CD4-positive, alpha-beta T cell treated with Interleukin-1 beta for 1 hour (primary cell): Measurements from ENCODE around the gene RELB.

Source experiments
- DNase-seq, 2 donors: peaks; one replicate each; pipeline ENCODE4 v3.0.0-alpha.2; 2020 to 2022

Gene RELB

DNA sequence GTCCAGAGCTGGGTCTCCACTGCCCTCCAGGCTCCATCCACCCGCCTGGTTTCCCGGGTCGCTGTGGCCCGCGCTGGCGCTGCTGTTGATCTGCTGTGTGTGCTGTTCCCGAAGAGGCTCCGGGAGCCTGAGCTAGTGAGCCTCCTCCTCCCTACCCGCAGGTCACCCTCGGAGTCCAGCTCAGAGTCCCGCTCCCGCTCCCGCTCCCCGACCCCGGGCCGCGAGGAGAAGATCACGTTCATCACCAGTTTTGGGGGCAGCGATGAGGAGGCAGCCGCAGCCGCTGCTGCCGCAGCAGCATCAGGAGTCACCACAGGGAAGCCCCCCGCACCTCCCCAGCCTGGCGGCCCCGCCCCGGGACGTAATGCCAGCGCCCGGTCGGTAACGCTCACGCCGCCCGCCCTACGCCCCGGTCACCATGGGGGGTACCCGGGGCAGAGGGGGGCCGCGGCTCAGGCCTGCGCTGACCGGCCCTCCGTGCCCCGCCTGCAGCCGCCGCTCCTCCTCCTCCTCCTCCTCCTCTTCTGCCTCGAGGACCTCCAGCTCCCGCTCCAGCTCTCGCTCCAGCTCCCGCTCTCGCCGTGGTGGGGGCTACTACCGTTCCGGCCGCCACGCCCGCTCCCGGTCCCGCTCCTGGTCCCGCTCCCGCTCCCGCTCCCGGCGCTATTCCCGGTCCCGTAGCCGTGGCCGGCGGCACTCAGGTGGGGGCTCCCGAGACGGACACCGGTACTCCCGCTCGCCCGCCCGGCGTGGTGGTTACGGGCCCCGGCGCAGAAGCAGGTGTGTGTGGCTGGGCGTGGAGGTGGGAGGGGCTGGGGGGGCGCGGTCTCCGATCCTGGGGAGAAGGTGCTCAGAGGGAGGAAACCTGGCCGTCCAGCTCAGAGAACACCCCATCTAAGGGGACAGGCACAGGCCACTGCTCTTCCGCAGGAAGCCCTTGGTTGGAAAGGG is 62.9 kb downstream of the RELB start:
- DNase-seq: no peak

DNA sequence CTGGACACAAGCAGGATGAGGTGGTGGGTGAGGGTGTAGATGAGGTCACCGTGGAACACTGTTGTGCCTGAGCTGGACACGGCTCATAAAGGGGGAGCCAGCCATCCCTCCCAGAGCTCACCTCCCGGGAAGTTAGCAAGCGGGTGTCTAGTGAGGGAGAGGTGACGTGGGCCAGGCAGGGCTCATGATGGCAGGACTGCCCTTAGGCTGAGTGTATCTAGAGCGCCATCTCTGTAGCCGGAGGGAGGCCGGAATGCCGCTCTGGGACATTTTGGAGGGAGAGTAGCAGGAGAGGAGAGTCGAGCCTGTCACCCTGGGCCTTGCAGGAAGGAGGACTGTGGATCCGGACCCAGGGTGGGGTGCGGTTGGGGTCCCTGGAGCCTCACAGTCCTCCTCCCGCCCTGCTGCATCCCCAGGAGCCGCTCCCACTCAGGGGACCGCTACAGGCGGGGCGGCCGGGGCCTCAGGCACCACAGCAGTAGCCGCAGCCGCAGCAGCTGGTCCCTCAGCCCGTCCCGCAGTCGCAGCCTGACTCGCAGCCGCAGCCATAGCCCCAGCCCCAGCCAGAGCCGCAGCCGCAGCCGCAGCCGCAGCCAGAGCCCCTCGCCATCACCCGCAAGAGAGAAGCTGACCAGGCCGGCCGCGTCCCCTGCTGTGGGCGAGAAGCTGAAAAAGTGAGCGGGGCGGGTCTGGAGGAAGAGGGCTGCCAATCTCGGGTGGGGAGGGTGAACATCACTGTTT is 65.8 kb downstream of the RELB start:
- DNase-seq: no peak

DNA sequence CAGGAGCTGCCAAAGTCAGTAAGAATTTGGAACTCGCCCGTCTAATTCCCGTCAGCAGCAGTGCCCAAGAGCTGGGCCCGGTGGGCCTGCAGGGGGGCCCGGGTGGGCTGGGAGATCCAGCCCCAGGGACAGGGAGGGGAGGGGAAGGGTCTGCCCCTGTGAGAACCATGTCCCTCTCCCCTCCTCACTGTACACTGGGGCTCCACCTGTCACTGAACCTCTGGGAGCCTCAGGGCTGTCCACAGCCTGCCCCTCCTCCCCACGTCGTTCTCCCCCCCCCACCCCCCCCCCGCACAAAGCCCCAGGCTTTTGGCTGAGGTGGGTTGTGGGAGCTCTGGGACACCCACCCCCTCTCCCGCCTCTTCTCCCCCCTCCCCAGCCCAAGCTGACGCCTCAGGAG is 66.8 kb downstream of the RELB start:
- DNase-seq: no peak

DNA sequence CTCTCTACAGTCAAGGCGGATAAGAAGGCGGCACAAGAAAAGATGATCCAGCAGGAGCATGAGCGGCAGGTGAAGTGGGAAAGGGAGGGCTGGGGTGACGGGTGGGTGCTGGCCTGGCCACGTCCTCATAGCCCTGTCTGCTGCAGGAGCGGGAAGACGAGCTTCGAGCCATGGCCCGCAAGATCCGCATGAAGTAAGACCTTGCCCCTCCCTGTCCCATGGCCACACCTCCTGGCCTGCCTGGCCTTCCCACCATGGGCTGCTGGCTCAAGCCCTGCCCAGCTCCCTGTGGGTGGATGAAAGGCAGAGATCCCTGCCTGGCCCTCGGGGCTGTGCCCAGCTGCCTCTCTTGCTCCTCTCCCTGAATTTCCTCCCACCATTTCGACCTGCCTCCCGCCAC is 67.8 kb downstream of the RELB start:
- DNase-seq: no peak

DNA sequence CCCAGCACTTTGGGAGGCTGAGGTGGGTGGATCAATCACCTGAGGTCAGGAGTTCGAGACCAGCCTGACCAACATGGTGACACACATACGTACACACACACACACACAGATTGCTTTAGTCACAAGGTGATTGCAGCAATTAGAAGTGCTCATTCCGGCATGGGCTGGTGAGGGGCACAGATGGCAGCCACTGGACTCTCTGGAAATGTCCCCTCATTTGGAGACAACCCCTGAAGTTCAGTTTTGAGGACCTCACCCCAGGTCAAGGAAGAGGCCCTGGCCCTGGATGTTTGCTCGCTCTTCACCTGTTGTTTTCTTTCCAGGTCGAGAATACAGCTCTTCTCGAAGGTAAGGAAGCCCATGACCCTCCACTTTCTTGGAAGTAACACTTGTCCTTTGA is 69.0 kb downstream of the RELB start:
- no peak for DNase-seq

DNA sequence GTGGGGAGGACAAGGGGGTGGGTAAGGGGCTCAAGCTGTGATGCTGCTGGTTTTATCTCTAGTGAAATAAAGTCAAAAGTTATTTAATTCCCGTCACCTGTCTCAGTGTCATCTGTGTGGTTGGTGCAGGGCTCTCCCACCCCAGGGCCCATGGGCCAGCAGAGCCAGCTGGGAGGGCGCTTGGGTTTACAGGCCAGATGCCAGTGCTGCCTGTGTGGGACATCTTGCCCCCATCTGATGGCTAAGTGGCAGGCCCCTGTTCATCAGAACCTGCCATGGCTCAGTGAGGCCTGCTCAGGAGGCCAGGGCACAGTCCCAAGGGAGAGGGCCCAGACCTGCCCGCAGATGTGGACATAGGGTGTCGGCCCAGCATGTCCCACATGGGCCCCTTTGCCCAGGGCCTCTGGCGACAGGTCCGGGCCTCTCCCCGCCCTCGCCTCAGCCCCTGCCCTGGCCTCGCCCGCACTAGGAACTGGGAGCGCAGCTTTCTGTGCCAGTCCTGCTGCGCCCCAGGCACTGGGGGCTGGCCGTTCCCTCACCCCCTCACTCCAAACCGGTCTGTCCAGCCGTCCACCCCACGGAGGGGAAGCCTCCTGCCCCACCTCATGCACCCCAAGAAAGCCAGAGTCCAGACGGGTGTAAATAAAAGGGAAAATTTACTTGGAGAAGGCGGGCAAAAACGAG is 69.7 kb downstream of the RELB start:
- no peak for DNase-seq

DNA sequence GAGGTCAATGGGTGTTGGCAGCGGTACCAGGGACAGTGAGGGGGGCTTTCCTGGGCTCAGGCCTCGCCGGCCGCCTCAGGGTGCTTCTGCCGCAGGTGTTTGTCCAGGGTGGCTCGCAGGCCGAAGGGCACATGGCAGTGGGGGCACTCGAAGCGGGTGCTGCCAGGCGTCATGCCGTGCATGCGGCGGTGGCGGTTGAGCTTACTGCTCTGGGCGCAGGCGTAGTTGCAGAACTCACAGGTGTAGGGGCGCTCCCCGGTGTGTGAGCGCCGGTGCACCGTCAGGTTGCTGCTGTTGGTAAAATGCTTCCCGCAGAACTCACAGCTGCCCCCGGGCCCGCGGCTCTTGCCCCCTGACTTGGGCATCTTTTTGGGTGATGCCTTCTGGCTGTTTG is 70.3 kb downstream of the RELB start:
- DNase-seq: no peak

DNA sequence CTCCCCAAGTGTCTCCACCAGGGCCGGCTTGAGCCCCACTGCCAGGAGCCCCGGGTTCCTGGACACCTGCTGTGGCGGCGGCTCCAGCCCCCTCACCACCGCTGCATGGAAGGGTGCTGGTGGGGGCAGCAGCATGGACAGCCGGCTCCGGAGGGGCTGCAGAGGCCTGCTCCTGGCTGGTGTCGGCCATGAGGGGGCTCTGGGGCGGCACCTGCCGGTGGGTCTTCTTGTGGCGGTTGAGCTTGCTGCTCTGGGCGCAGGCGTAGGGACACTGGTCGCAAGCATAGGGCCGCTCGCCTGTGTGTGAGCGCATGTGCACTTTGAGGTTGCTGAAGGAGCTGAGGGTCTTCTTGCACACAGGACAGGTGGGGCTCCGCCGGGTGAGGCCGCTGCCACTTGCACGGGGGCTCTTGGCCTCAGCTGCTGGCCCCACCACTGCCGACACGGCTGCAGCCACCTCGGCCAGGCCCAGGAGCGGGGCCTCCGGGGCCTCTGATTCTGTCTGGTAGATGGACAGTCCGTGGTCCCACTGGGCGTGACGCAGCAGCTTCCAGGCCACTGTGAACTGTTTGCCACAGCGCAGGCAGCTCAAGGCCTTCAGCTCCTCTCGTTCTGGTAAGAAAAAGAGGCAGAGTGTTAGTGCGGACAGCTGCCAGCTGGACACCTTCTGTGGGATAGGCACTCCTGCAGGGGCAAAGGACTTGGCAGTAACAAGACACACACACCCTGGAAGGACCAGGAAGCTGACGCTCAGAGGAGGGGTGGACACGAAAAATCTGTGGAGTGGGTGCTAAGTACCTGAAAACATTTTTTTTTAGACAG is 70.9 kb downstream of the RELB start:
- no peak for DNase-seq

DNA sequence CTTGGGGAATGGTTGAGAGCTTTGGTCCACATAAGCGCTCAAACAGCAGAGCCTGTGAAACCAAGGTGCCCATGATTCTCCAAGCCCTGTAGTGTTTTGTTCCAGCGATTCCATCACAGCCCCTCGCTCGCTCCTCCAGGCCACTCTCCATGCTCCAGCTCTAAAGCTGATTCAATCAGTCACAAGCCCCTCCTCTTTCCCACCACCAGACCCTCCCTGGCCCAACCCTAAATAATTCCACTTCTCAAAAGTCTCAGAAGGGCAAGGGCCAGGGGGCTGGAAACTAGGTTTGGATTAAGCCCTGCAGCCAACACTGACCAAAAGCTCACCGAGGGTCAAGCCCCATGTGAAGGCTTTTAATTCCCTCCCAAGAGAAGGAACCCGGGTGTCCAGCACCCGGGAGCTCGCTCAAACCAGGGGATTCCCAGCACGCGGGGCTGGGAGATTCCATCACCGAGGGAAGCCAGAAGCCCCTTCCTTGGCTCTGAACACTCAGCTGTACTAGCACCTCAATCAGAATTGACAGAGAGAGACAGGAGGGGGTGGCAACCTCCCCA is 73.6 kb downstream of the RELB start:
- DNase-seq: no peak

DNA sequence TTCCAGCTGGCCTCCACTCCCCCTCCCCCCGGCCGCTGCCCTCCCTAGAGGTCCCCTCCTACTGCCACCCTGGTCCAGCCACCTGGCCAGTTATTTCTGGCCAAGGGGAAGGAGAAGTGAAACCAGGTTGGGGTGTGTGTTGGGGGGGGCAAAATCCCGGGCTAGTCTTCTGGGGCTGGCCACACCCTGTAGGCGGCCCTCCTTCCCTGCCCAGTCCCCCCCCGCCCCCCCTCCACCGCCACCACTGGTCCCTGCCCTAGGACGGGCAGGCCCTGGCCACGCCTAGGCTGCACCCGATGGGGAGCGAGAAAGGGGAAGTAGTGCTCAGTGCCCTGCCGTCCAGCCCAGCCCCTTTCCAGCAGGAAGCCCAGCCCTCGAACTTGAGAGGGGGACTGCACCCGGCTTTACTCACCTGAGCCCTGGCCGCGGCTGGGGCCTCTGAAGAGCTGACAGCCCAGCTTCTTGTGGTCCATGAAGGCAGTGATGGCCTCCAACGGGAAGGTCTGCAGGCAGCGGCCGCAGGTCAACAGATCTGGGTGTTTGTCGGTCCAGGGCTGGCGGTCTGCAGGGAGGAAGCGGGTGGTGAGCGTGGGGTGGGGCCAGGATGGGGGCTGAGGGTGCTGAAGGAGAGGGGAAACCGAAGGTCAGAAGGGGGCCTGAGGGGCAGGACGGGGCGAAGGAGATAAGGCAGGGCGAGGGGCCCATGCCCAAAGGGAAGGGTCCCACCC is 74.2 kb downstream of the RELB start:
- peak; percentile 57 to 88 for DNase-seq

DNA sequence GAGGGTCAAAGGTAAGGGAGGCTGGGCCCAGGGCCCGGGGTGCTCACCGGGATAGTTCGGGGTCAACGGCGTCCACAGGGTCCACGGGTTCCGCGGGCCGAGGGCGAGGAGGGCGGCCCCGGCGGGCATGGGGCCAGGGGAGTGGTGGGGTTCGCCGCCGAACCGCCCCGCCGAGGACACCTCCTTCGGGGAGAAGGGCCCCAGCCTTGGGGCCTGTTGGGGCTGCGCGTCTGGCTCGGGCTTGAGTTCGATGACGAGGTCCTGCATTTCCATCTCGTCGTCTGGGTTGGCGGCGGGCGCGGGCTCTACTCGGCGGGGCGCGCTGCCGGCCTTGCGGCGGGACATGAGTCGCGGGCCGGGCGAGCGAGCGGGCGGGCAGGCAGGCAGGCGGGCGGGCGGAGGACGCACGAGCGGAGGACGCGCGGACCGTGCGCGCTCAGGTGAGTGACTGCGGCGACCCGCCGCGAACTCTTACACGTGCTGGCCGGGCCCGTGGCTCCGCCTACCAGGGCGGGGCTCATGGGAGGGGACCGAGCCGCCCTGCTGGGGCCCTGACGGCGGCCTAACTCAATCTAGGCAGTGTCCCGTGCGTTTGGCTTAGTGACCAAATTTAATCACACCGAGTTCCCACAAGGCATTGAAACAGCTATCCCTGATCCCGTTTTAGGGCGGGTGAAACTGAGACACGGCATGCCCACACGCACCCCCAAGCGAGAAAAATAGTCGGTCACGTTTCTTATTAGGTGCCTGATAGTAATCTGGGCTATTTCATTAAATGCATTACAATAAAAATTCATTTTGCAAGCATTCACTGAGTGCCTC is 75.0 kb downstream of the RELB start, which contains the start of gene ZNF296:
Gene ZNF296 (minus strand): TSS at position 450 of the 822 bp plus-strand sequence. CDS start 105 bp downstream, at position 345.
- DNase-seq: peak; percentile 80 to 81

DNA sequence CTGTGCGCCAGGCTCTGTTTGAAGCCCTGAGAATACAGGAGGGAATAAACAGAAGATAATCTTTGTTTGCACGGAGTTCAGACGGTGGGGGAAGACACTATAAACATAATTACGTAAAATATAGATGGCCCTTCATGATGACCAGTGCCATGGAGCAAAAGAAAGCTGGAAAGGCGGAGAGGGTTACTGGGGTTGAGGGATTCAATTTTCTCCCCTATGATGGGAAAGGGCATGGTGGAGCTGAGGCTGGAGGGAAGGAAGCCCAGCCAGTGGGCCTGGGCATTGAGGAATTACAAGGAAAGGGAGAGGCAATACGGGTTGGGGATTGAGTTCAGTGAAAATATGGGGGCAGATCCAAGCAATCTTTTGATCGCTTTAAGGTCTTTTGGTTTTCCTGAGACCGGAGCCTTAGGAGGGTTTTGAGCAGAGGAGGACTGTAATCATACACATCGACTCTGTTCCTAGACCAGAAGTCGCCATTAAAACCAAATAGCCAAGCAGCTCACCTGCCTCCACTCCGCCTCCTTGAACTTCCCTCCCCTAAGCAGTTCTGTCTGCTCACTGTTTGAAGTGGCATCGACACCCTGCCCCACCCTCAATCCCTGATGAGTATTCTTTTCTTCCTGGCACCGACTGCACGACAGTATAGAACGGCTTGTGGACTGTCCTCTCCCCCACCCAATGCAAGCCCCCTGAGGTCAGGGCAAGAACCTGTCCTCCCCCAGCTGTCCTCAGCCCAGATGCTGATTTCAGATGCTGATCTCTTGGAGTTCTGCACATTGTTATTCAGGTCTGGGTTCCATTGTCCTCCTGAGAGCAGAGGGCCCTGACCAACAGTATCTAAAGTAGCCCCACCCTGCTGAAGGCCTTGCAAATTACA is 75.8 kb downstream of the RELB start:
- DNase-seq: no peak

DNA sequence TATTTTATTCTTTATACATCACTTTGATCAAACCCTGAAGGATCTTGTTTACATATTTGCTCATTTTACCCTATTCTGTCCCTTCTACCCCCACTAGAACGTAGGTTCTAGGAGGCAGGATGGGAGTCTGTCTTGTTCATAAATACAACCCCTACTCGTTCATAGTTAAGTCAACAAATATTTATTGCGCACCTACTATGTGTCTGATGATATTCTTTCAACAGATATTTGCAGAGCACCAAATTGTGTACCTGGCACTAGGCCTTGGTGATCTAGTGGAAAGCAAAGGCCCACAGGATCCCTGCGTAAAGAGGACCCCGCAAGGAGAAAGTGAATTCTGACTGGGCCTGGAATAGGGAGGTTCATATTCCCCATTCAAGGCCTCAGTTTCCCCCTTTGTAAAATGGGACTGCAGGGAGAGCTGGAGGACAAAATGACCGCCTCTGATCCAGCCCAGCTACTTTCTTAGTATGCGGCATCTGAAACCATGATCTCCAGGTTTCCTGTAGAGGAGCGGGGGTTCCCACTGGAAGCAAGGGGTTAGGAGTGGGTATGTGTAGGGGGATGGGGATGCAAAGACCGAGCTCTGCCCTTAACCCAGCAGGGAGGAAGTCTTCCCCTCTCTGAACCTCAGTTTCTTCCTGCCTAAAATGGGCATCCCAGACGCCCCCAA is 77.3 kb downstream of the RELB start:
- no peak for DNase-seq

DNA sequence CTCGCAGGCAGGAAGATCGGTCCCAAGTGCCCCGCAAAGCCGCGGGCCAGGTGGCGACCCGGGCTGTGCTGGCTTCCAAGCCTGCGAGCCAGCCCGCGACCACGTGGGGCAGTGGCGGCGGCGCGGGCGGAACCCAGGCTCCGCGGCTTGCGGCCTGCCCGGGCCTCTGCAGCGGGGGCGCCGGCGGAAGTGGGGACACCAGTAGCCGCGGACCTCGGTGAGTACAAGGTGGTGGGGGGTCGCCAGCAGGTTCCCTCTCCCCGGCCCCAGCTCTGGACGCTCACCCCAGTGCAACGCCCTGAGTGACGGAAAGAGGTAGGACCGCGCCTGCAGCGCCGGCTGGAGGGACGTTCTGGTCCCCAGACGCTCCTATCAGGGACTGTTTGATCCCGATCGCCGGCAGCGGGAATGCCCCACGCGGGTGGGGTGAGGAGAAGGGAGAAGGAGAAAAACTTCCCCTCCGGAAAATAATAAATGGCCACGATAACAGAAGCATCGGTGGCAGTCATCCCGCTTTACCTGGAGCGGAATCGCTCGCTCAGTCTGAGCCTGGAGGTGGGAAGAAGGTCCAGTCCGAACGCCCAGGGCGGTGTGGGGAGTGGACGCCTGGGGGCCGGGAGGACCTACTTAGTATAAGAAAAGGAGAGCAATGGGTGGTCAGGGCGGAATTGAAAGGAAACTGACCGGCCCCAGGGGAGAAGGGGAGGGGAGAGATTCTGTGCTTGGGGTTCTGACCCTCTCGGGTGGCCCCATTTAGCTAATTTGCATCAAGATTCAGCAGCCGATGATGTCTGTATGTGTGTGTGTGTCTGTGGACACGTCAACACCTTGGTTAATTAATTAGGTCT is 78.0 kb downstream of the RELB start, which contains the start of gene GEMIN7:
Gene GEMIN7 (plus strand): TSS at position 198 of the 848 bp plus-strand sequence. CDS start 10,855 bp downstream, outside the sequence.
- peak; percentile 78 to 82 for DNase-seq

DNA sequence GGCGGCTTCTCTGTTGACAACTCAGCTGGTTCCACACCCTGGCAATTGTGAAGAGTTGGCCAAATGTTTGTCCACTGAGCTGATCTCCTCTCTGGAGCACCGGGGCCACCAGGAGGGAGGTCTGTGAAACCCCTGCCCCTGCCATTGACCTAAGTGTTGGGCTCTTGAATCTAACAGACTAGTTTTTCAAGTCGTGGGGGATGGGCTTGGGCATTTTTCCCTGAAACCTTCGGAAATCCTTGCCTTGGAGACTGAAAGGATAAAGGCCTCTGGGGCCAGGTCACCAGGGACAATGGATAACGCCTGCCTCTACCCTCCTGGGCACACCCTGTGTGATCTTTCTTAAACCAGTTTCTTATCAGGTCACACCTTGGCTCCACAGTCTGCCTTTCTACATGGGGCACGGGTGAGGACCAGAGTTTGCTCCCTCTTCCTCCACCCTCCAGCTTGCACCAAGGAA is 78.7 kb downstream of the RELB start:
- no peak for DNase-seq

DNA sequence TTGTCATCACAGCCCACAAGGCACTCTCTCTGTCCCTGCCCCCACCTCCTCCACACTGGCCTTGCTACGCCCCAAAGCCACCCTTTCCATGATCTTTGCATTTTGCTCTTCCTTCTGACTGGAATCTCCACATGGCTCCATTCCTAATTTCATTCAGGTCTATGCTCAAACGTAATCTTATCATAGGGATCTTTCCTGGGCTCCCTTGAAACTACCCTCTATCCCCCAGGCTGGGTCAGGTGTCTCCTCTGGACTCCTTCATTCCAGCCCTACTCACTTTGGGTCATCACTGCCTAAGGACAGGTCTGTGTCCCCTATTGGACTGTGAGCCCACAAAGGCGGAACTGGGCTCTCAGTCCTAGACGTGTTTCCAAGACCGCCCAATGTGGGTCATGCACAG is 80.9 kb downstream of the RELB start:
- no peak for DNase-seq

DNA sequence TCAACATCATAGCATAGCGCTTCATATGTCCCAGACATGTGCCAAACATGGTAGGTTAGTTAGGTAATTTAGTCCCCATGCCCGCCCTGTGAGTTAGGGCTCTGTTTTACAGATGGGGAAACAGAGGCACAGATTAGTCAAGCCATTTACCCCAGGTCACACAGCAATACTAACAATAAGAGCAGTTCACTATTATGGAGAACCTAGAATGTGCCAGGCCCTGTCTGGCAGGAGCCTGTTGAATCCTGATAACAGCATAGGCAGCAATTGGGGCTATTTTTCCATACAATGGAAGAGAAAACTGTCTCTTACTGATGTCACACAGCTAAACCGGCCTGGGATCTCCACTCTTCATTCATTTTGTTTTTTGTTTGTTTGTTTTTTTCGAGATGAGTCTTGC is 85.2 kb downstream of the RELB start:
- no peak for DNase-seq

DNA sequence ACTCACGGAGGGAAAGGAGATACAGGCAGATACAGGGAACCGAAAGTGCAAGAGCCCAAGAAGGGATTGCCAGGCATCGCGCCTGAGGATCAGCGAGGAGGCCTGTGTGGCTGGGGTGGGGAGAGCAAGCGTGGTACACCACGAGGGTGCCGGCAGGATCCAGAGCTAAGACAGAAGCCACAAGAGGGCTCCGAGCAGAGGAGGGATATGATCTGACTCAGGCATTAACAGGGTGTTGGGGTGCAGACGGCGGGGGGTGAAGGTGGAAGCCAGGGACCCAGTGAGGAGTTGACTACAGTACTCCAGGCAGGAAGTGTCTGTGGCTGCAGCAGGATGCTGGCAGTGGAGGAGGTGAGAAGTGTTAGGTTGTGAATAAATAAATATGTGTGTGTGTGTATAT is 86.3 kb downstream of the RELB start:
- DNase-seq: peak; percentile 76 to 81
